DLD1 (cell line): Measurements from ENCODE around the gene GHRL.

ENCODE experiments used
- in situ Hi-C: cut with HindIII; loops from 2 replicates; pipeline ENCODE4 v1.10.0; 2017; ENCODE audit warnings: low sequenced_read_pairs

GHRL gene

GRCh38 chr3:10248184-10248983, 44.4 kb downstream of the GHRL start, which contains the start of gene TATDN2:
TSS of gene TATDN2 (plus strand) at chr3:10248459. CDS start at chr3:10249201, 742 bp downstream.
- in situ Hi-C loops, result no loop called here

- in situ Hi-C loops, result no loop called here
Observed at GRCh38 chr3:10247679-10248183, 45.0 kb downstream of the GHRL start.

GRCh38 chr3:10245081-10245712, 47.5 kb downstream of the GHRL start:
- in situ Hi-C loops, result no loop called here

- in situ Hi-C loops, result no loop called here
Observed at GRCh38 chr3:10244009-10244408, 48.7 kb downstream of the GHRL start.

- in situ Hi-C loops, result no loop called here
Observed at GRCh38 chr3:10242182-10243065, 50.3 kb downstream of the GHRL start.

- in situ Hi-C loops, result no loop called here
Observed at GRCh38 chr3:10240799-10241198, 51.9 kb downstream of the GHRL start.

- in situ Hi-C loops, result no loop called here
Observed at GRCh38 chr3:10238345-10239183, 54.2 kb downstream of the GHRL start.
